ENCODE measurements around the gene GALNT3. TPM values are rescaled to one million over a fixed set of nuclear protein-coding genes. Genes with fewer than 3 reads are reported as not detected.

Gene GALNT3
- total and polyA plus RNA-seq, 4 donors: 0.29 to 2.3 (median 1.6) TPM

- Histone ChIP-seq H3K9ac (ENCODE audit: low read depth in 1 of 2, low read length in 2 of 2) (no peak overlapping the region), H3K9me3 (ENCODE audit: control insufficient read depth in 4 of 4, low read length in 3 of 4) (no peaks in the 10 kb centered on the region), H3K4me3 (ENCODE audit: low read depth in 1 of 3, low read length in 3 of 3) (no peak overlapping the region), H3K27ac (ENCODE audit: low read depth in 1 of 2, low read length in 2 of 2) (no peak overlapping the region), H3K4me1 (ENCODE audit: control insufficient read depth in 4 of 4, insufficient read depth in 4 of 4, low read length in 3 of 4) (no peaks in the 10 kb centered on the region), H3K27me3 (ENCODE audit: control insufficient read depth in 4 of 4, insufficient read depth in 4 of 4, low read length in 3 of 4) (no peaks in the 10 kb centered on the region), H3K36me3 (ENCODE audit: control insufficient read depth in 4 of 4, insufficient read depth in 3 of 4, low read depth in 1 of 4, low read length in 3 of 4) (no peaks in the 10 kb centered on the region)
- WGBS: 94% methylated on average over 1 of the region's 1 CpG
- TF ChIP-seq CTCF (IDR thresholded peaks at IDR 0.05; ENCODE audit: low read depth, low read length, missing input control): no peak
- TF ChIP-seq HNF4G (IDR thresholded peaks at IDR 0.05): no peak
- TF ChIP-seq SP1 (IDR thresholded peaks at IDR 0.05): no peak
- TF ChIP-seq RAD21 (IDR thresholded peaks at IDR 0.05): no peak
- TF ChIP-seq RXRA (IDR thresholded peaks at IDR 0.05): no peak
- no peak for TF ChIP-seq ZBTB33 (IDR thresholded peaks at IDR 0.05)
- no peak for TF ChIP-seq FOXA1 (IDR thresholded peaks at IDR 0.05)
- no peak for DNase-seq (ENCODE audit: low spot score)
These were observed 49.3 kb upstream of the GALNT3 start for GRCh38 chr2:165843351-165843750.

GRCh38 chr2:165840333-165840958 lies 46.4 kb upstream of the GALNT3 start:
- no peak for TF ChIP-seq CTCF (IDR thresholded peaks at IDR 0.05; ENCODE audit: low read depth, low read length, missing input control)
- TF ChIP-seq REST (IDR thresholded peaks at IDR 0.05): no peak
- no peak for TF ChIP-seq JUND (IDR thresholded peaks at IDR 0.05)
- no peak for TF ChIP-seq GABPA (IDR thresholded peaks at IDR 0.05 in 1 of 2, conservative IDR thresholded peaks at IDR 0.05 in 1 of 2)
- TF ChIP-seq ATF3 (IDR thresholded peaks at IDR 0.05): no peak
- no peak for TF ChIP-seq HNF4A (conservative IDR thresholded peaks at IDR 0.05)
- TF ChIP-seq NR2F2 (IDR thresholded peaks at IDR 0.05): no peak
- TF ChIP-seq FOXA1 (IDR thresholded peaks at IDR 0.05): no peak
- TF ChIP-seq MAX (IDR thresholded peaks at IDR 0.05): no peak
- TF ChIP-seq TAF1 (conservative IDR thresholded peaks at IDR 0.05): no peak
- no peak for TF ChIP-seq ZBTB33 (IDR thresholded peaks at IDR 0.05)
- no peak for TF ChIP-seq EGR1 (IDR thresholded peaks at IDR 0.05; ENCODE audit: low read depth in 2 of 2)
- TF ChIP-seq YY1 (IDR thresholded peaks at IDR 0.05): no peak
- TF ChIP-seq RXRA (IDR thresholded peaks at IDR 0.05): no peak
- no peak for TF ChIP-seq SP1 (IDR thresholded peaks at IDR 0.05)
- H3K9me3 ChIP-seq (ENCODE audit: control insufficient read depth in 4 of 4, low read length in 3 of 4): no peaks in the 10 kb centered on the region

More at GRCh38 chr2:165840333-165840958, 46.4 kb upstream of the GALNT3 start:
- Histone ChIP-seq H3K9ac (ENCODE audit: low read depth in 1 of 2, low read length in 2 of 2) (no peak overlapping the region), H3K27me3 (ENCODE audit: control insufficient read depth in 4 of 4, insufficient read depth in 4 of 4, low read length in 3 of 4) (no peaks in the 10 kb centered on the region), H3K27ac (ENCODE audit: low read depth in 1 of 2, low read length in 2 of 2) (no peak overlapping the region), H3K36me3 (ENCODE audit: control insufficient read depth in 4 of 4, insufficient read depth in 3 of 4, low read depth in 1 of 4, low read length in 3 of 4) (no peaks in the 10 kb centered on the region), H3K4me3 (ENCODE audit: low read depth in 1 of 3, low read length in 3 of 3) (no peak overlapping the region), H3K4me1 (ENCODE audit: control insufficient read depth in 4 of 4, insufficient read depth in 4 of 4, low read length in 3 of 4) (no peaks in the 10 kb centered on the region)
- no peak for DNase-seq (ENCODE audit: low spot score)
